Measurements from ENCODE around the gene THAP2.

THAP2 gene

DNA sequence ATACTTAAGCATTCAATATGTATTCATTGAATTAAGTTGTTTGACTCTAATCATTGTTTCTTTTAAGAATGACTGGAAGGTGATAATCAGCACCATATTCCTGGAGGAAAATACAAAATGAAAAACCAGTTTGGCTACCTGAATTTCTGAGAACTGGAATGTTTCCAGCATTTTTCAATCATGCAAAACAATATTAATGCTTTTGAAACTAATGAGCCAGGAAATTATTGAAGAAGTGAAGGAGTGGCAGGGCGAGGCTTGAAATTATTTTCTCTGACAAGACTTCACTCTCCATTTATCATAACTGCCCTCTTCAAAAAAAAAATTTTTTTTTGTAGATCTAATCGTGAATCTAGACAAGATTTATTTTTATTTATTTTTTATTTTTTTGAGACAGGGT lies 40.8 kb downstream of the THAP2 start:
- DNase-seq, result no peak

DNA sequence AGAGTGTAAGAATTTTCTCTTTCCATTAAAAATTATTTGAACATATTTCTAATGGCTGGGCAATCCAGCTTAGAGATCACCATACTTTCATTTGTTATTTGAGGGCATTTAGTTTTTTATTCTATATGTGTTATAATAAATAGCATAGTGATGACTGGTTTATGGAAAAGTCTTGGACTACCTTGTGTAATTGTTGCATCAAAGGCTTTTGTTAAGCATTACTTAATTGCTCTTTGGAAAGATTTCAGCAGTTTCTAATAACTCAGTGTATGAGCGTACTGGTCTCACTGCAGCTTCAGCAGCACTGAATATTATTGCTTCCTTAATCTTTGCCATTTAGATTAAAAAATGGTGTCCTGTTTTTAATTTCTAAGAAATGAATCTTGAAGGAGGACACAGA lies 44.6 kb downstream of the THAP2 start:
- no peak for DNase-seq

DNA sequence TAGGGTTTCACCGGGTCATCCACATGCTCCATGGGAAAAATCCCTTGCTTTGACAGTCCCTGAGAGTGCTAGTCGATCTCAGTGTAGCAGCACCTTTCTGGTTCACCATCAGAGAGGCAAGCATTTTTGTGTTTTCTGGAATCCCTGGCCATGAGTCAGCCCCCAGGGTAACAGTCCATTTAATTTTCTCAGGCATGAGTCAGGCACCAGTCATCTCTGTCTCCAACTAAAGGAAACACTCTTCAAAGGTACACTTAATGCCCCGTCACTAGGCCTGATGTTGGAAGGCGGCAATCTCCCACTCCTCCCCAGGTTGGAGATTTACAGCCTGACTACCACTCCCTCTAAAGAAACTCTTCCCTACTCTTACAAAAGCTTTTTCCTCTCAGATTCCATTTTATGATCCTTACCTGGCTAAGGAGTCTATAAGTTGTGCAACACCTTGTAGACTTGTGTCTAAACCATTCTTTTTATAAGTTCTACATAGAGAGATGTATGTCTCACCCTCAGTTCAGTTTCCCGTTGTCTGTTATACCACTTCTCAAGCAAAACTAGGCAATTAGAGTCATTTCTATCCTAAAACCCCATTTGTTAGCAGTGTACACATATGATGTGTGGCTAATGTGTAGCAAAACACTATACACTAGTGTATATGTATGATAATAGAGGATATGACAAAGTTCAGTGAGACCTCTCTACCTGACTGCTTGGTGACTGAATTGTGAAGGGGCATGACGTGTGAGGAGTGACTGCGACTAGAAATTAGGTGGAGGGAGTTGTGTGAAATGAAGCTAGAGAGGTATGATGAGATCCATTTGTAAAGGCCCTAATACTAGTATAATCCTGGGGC lies 46.4 kb downstream of the THAP2 start:
- DNase-seq, result no peak

DNA sequence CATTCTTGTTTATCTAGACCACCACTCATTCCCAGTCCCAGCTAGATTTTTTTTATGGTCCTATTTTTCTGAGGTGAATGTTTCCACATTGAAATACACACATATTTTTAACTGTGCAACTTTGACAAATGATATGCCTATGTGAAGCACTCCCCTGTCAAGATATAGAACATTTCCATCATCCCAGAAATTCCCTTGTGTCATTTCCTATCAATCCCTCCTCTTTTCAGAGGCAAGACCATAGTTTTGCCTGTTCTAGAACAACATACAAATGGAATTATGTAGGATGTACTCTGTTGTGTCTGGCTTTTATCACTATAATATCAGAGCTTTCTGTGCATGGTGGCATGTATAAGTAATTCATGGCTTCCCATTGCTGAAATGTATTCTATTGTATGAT lies 54.5 kb downstream of the THAP2 start:
- DNase-seq, result no peak

DNA sequence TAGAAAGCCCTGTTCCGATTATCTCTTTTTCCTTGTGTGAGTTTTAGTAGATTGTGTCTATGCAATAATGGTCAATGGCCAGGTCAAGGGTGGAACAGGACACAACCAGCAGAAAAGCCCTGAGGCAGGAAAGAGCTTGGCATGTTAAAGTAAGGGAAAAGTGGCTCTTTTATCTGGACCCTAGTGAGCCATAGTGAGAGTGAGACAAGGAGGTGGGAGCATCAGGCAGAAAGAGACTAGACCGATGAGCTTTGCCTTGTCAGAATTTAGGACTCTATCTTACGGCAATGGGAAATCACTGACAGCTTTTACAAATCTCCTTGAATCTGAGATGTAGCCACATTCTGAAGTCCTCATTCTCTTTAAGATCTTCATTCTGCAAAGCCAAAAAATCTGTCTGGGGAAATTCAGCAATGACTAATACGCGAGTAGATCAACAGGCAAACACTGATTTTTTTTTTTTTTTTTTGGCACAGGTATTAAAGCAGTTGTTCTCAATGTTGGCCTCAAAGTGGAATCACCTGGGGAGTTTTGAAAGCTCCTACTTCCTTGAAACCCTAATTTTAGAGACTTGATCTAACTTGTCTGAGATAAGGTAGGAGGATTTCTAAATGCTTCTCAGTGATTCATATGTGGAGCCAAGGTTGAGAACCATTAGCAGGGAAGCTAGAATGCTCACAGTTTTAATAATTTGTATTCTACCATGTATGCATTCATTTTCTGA lies 55.7 kb downstream of the THAP2 start:
- no peak for DNase-seq

DNA sequence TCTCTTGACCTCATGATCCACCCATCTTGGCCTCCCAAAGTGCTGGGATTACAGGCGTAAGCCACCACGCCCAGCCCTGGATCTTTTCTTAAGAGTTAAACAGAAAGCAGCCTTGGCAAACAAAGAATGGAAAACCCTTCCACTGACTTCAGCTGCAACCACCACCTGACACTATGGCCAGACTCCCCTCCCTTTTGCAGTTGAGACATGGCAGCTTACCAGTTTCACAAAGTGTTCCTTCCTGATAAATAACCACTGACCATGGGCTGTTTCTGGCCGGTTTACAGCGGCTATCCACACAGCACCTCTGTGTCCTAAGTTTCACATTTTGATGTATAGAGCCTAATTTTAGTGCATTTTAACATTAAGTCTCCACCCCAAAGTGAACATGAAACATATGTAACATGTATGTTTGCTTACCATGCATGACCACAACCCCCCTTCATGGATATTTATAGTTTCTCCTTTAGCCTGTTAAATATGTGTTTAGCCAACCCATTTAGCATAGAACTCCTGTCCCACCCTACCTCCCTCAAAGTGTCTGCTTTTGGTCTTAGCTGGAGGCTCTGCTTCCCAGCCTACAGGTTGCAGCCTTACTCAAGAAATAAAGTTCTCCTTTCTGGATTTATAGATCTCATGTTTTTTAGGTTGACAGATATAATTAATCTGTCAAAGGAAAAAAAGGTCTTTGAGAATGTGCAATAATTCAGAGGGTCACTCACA lies 57.8 kb downstream of the THAP2 start:
- no peak for DNase-seq

DNA sequence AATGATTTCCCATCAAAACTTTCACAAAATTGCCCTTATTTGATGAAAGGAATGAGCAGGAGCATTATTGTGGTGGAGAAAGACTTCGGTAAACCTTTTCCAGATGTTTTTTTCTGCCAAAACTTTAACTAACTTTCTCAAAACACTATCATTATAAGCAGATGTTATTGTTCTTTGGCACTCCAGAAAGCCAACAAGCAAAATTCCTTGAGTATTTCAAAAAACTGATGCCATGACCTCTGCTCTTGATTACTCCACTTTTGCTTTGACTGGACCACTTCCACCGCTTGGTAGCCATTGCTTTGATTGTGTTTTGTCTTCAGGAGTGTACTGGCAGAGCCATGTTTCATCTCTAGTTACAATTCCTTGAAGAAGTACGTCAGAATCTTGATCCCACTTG lies 60.9 kb downstream of the THAP2 start:
- no peak for DNase-seq

DNA sequence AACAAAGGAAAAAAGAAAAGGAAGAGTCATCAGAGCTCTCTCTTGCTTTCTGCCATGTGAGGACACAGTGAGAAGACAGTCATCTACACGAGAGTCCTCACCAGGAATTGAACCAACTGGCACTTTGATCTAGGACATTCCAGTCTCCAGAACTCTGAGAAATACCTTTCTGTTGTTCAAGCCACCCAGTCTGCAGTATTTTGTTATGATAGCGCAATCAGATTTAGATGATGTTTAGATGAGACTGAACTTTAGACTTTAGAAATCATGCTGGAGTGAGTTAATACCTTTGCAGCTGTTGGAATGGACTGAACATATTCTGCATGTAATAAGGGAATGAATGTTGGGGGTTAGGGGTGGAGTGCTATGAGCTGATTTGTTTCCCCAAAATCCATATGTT lies 62.4 kb downstream of the THAP2 start:
- DNase-seq, result no peak

DNA sequence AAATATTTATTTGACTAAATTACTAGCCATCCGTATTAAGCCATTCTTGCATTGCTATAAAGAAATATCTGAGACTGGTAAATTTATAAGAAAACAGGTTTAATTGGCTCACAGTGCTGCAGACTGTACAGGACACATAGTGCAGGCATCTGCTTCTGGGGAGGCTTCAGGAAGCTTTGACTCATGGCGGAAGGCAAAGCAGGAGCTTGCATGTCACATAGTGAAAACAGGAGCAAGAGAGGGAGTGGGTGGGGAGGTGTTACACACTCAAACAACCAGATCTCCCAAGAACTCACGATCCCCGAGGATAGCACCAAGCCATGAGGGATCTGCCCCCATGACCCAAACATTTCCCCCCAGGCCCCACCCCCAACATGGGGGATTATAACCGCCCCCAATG lies 63.9 kb downstream of the THAP2 start:
- DNase-seq, result peak; percentile 10

Measured in activated CD4-positive, alpha-beta T cell treated with anti-CD3 and anti-CD28 coated beads, Interleukin-2, amount 50 U/mL, for 16 hours (primary cell).